HG03469 (cell line): ENCODE measurements around the gene ZNF117.
"Not testable (repeated sequence)": the region's sequence is repeated elsewhere in the genome, so short reads cannot be mapped to it uniquely, and the experiment has no call there.

Experiments used
- ATAC-seq: cut with Tn5 transposase; IDR thresholded peaks from one replicate; pipeline ENCODE4 v1.9.1; 2021; ENCODE audit warnings: mild to moderate bottlenecking, moderate library complexity, moderate number of reproducible peaks; ENCODE audit not compliant: unreplicated experiment

The ZNF117 gene

DNA sequence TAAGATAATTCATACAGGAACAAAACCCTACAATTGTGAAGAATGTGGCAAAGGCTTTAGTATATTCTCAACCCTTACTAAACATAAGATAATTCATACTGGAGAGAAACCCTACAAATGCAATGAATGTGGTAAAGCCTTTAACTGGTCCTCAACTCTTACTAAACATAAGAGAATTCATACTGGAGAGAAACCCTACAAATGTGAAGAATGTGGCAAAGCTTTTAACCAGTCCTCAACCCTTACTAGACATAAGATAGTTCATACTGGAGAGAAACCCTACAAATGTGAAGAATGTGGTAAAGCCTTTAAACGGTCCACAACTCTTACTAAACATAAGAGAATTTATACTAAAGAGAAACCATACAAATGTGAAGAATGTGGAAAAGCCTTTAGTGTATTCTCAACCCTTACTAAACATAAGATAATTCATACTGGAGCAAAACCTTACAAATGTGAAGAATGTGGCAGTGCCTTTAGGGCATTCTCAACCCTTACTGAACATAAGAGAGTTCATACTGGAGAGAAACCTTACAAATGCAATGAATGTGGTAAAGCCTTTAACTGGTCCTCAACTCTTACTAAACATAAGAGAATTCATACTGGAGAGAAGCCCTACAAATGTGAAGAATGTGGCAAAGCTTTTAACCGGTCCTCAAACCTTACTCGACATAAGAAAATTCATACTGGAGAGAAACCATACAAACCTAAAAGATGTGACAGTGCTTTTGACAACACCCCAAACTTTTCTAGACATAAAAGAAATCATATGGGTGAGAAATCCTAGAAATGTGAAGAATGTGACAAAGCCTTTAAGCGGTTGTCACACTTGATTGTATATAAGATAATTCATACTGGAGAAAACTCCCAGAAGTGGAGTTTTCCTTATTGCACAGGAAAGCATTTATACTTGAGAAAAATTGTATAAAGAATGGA is 62.3 kb downstream of the ZNF117 start:
- ATAC-seq: not testable (repeated sequence)
